Activated CD8-positive, alpha-beta memory T cell treated with anti-CD3 and anti-CD28 coated beads for 48 hours (primary cell): ENCODE results near the gene OTUD3.
"Not testable (repeated sequence)": the region's sequence is repeated elsewhere in the genome, so short reads cannot be mapped to it uniquely, and the experiment has no call there.

Experiments used
- DNase-seq, 3 experiments: peaks; one replicate each; pipeline ENCODE4 v3.0.0-alpha.2; 2020; ENCODE audit warnings: low read depth in 2 of 3, low spot score in 2 of 3

OTUD3 gene

DNA sequence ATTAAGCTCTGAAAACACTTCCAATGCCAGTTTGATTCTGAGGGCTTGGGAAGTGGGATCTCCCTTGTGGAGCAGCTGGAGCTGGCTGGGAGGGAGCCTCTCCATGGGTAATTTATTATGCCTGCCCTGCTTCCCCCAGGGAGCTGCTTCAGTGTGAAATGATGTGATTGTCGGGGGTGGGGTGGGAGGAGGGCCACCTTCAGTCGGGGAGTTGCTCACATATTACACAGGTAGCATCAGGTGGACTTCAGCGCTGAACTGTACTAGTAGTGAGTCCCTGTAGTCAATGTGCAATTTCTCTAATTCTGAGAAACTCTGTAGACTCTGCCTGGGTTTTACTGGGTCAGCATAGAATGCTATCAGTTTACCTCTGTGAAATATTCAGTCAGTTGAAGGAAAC is 28.5 kb downstream of the OTUD3 start:
- DNase-seq, result no peak

DNA sequence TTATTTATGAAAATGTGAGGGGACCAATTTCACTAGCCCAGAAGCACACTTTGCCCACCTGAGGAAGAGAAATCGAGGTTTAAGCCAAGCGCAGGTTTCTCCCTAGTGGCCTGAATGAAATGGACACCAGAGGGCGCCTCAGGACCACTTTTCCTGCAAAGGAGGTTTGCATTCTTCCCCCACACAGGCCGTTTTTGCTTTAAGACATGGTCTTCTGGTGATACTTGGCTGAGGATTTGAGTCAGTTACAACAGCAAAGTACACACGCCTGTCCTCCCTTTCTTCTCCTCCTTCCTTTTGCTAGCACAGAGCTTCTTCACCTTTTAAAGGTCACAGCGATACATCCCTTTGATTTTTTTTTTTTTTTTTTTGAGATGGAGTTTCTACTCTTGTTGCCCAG is 35.9 kb downstream of the OTUD3 start:
- peak; percentile 20 to 79 (median 69) for DNase-seq

DNA sequence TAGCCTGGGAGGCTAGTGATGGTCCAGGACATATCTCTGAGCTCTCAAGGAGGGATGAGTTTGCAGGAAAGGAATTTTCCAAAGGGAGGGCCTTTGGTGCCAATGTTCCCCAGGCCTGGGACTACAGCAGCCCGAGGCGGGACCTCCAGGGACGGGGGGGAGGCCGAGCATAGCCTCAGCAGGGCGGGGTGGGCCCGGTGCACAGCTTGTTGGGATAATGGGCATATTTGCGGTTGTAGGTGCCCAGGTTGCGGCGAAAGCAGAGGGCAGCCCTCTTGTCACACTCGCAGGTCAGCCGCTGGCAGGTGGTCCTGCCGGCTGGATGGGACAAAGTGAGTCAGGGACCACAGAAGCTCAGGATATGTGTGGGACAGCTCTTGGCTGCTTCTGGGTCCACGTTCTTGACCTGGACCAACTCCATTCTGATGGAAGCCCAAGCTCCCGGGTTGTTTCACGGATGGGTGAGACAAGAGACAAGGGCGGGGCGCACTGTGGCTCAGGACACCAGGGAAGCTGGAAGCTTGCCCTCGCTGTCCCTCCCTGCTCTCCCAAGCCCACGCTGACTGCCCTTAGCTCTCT is 38.0 kb downstream of the OTUD3 start:
- no peak for DNase-seq

DNA sequence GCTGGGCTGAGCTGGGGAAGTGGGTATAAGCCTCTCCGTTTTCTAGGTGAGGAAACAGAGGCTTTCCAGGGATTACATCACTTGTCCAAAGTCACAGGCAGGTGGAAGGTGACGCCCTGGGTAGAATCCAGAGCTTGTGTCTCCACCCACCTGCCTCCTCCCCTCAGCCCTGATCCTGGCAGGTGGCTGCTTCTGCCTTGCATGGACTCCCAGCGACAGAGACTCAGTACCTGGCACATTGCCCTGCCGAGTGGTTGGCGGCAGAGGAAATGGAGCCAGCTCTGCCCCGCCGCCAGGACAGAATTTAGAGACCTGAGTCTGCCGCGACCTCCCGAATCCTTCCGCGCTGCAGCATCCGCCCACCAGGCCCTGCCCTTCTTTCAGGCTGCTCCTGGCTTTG is 39.1 kb downstream of the OTUD3 start:
- DNase-seq, result no peak

DNA sequence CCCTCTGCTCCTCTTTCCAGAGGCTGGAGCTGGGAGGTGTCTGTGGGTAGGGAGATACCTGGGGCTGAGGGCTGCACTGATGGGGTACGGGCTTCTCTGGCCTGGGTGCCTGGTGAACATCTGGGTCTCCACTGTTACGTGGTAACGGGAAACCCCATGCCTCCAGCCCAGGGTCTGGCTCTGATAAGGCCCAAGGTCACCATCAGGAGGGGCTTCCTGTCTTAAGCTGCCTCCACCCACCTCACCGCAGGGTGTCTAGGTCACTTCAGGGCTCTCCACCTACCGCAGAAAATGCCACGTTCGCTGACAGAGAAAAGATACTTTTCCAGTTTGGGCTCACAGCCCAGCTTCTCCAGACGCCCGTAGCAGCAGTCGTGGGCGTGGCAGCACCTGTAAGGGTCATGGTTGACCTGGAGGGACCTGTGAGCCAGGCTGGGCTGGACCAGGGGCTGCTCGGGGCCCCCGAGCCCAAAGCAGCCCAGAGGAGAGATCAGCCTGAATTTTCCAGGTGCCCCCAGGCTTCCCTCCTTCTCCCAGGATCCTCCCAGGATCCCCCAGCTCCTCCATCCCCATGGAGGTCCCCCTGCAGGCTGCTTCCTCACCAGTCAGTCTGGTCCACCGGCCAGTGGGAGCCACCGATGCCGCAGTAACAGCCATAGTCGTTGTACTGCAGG is 40.0 kb downstream of the OTUD3 start:
- no peak for DNase-seq

DNA sequence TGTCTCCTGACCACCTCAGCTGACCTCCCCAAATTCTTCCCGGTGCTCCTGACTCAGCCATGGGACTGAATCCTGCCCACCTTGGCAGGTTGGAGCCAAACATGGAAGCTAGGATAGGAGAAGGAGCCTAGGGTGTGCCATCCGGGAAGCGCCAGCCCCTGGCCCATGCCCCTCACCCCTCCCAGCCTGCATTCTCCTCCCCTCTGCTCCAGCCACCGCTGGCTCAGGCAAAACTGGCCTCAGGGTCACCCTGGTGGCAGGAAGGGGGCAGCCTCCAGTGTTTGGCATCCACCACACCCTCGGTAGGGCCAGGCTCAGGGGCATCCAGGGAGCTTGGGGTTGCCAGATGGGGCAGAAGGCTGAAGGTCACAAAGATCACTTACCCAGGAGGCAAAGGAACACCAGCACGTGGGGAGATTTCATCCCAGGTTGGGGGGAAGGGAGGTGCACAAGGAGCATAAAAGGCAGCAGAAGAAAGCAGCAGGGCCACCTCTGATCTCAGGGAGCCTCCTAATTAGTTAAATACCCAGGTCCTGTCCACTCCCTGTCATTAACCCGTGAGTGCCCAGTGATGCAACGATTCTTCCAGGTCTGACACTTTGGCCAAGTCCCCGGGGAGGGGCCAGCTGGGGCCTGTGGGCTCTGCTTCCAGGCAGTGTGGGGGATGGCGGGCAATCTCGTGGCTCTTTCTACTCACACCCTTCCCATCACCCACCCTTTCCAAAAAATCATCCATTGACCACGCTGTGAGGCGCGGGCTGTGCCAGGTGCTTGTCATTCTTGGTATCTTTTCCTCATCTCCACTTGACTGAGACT is 41.1 kb downstream of the OTUD3 start, which contains the start of gene PLA2G2E:
TSS of gene PLA2G2E (minus strand) at position 481 of the 816 bp plus-strand sequence. CDS start at position 423, 58 bp downstream.
- no peak for DNase-seq

DNA sequence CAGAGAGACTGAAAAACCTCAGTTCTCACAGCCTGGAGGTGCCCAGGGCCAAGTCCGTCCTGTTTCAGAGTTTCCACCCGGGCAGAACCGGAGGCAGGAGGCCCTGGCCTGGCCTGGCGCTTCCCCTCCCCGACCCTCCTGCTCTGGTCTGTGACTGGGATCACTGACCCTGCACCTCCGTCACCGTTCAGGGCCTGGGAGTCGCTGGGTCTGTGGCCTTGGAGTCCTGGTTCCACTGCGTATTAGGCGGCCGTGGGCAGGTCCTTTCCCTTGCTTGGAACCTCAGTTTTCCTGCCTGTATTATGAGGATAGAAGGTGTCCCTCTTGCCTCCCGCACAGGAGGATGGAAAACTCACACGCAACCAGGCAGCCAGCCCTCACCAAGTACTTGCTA is 41.8 kb downstream of the OTUD3 start:
- no peak for DNase-seq

DNA sequence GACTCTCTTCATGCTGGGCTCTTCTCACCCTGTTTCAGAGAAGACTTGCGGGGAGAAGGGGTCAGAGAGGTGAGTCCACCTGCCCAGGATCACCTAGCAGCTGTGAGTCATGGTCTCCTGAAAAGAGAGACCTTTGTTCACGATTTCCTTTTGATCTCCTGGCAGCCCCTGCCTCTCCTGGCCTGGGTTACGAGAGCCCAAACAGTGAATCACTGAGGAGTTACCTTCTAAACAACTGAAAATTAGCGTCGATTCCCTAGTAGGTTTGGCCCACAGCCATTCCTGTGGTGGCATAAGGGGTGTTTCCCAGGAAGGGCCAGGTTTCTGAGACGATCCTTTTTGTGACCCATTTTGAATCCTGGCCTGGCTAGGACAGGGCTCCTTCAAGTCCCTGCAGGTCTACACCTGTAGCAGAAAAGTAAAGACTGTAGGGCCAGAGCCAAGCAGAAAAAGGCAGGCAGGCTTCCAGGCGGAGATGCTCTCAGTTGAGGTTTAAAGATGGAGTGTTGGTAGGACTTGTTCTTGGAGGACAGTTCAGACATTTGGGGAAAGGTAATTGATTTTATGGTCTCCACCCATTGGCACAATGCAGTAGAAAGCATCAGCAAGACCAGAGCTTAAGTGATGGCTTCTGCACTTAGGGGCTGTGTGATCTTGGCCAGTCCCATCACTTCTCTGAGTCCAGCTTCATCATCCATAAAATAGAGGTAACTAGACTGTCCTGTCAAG is 43.3 kb downstream of the OTUD3 start:
- DNase-seq, result no peak

DNA sequence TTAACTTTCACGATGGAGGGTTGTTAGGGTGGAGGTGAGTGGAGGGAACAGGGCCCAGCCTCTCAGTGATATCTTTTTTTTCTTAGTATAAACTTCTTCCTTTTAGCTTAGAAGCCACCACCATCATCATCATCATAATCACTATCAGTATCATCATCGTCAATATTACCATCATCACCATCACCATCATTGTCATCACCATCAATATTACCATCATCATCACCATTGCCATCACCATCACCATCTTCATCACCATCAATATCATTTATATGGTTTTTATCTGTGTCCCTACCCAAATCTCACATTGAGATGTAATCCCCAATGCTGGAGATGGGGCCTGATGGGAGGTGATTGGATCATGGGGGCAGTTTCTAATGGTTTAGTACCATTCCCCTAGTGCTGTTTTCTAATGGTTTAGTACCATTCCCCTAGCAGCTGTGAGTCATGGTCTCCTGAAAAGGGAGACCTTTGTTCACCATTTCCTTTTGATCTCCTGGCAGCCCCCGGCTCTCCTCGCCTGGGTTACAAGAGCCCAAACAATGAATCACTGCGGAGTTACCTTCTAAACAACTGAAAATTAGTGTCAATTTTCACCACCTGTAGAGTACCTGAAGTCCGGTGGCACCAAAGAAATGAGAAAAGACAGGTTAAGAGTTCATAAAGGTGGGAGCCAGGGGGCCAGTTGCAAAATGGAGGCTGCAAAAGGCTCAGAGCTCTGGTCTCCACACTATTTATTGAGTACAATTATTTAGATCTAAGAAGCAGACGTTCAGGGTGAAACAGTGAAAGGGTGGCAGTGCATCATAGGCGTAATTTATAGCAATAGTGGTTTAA is 44.3 kb downstream of the OTUD3 start:
- DNase-seq, result no peak

DNA sequence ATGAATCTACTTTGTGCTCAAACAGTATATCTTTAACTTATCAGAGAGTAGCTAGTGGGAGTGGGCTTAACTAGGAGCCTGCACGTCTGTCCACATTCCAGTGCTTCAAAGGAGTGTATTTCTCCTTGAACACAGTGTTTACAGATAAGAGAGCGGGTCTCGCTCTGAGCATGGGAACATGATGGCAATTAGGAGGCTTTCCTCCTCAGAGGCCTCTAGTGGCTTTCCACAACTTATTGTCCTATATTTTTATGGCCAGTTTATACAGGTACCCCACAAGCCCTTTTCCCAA is 44.9 kb downstream of the OTUD3 start:
- DNase-seq, result not testable (repeated sequence)

DNA sequence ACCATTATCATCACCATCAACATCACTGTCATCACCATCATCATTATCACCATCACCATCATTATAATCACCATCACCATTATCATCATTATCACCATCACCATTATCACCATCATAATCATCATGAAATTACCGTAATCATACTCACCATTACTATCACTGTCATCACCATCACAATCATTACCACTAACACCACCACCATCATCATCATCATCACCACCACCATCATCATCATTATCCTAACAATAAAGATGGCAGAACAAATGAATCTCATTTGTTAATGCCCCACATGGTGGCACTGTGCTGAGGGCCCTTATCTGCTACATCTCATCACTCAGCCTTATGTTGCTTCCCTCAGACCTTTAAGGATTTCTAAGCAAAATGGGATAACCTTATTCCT is 50.7 kb downstream of the OTUD3 start:
- no peak for DNase-seq

DNA sequence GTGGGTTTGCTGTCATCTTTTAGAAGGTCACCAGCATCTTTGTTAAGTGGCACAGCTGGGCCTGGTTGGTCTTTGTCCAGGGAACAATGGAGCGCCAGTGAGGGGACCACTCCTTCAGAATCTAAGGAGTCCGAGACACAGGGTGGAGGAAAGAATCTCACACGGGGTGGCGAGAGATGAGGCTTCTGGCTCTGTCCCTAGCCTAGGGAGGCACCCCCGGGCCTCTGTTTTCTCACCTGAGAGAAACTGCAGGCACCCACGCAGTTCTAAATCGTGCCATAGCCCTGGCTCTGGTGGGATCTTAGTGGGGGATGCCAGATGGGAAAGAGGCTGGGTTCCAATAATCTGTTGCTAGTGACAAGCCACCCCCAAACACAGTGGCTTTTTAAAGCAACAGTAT is 52.1 kb downstream of the OTUD3 start:
- no peak for DNase-seq

DNA sequence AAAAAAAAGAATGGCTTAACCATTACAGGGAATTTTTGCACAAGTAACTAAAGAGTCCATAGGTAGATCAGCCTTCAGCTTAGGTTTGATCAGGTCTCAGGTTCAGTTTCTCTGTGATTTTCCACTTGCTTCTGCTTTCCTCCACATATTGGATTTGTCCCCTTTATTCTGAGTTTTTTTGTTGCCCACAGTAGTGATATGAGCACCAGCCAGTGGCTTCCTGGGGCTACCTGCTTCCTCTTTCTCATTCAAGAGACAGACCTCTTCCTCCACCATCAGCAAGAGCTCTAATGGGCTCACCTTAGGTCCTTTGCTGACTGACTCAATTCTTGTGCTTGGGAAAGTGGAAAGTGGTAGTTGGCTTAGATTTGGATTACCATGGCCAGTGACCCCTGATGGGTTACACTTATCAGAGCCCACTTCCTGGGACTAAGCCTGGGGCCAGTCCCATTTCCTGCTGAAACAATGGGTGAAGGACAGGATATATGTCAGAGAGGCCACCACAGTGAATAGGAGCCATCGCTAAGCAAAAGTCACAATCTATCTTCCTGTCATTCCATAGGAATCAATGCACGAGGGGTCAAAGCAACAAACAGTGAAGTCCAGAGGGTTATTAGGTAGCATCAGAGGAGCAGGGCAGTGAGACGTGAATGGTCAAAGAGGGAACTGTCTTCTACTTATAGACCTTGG is 54.0 kb downstream of the OTUD3 start:
- no peak for DNase-seq

DNA sequence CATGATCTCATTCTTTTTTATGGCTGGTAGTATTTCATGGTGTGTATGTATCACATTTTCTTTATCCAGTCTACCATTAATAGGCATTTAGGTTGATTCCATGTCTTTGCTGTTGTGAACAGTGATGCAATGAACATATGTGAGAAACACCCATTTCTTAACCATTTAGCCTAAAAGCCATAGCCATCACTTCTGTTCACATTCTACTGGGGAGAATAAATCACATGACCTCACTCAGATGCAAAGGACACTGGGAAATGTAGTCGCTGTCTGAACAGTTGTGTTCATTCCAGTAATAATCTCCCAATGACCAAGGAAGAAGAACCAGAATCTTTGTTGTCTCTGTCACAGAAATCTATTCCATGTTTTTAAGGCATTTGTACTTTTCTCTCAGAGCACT is 56.3 kb downstream of the OTUD3 start:
- no peak for DNase-seq

DNA sequence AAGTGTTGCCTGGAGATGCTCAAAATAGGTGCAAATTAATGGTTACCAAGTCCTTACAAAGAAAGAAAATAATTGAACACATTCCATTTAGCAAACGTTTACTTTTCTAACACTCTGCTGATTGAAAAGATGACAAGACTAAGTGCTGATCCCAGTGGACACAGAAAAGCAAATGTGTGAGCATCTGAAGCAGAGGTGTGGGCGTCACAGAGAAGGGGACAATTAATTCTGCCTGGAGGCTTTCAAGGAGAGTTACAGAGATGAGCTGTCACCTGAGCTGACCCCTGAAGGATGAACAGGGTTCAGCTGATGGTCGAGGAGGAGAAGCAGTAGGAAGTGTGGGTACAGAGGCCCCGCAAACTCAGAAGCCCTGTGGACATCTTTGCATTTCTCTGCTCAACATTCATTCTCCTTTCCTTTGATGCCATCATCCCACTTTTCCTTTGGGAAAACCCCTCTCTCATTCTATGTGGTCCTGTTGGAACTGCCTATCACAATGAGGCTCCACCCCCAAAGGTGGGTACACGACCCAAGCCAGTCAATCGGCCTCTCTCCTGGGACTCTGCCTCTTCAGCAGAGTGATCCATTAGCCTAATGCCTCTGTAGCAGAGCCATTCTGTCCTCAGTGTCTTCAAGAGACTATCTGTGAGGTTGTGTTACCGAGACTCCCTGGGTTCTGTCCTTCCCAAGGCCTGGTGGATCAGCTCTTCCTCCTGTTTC is 58.5 kb downstream of the OTUD3 start:
- no peak for DNase-seq

DNA sequence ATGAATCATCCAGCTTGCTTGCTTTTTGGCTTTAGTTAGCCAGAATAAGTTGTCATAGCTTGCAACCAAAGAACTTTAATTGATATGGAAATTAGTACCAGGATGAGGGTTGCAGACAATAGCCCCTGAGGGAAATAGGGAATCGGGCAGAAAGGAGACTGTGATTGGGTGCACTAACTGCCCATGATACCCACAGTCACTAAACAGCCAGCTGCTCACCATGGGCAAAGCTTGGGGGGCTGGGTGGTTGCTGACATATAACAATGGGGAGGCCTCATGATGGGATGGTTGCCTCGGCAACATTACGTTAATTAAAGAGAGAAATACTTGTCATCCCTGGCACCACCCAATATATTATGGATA is 59.0 kb downstream of the OTUD3 start:
- no peak for DNase-seq

DNA sequence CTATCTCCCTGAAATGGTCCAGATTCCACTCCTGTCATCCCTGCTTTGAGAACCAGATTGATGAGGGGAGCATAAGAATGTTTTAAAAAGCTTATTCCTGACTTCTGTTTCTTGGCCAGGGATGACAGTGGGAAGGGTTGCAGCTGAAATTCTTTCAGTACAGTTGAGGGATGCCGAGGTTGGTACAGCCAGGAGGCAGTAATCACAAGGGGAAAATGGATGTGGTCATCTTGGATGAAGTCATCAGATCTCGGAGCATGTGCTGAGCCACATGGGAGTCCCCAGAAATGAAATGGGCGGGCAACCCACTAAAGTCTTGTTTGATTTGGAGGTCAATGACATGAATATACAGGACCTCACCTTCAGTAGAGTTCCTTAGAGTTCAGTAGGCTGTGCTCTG is 59.9 kb downstream of the OTUD3 start:
- no peak for DNase-seq

DNA sequence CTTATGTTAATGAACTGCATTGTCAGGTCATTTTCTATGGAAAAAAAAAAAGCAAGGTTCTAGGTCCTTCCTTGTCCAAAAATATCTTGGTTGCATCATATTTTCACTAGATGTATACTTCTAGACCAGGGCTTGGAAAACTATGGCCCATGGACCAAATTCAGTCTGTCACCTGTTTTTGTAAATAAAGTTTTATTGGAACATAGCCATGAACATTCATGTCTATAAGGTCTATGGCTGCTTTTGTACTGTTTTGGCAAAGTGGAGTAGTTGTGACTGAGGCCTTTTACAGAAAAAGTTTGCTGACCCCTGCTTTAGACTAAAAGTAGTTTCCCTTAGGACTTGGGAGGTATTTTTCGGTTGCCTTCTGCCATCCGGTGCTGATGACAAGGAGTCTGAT is 60.5 kb downstream of the OTUD3 start:
- no peak for DNase-seq

DNA sequence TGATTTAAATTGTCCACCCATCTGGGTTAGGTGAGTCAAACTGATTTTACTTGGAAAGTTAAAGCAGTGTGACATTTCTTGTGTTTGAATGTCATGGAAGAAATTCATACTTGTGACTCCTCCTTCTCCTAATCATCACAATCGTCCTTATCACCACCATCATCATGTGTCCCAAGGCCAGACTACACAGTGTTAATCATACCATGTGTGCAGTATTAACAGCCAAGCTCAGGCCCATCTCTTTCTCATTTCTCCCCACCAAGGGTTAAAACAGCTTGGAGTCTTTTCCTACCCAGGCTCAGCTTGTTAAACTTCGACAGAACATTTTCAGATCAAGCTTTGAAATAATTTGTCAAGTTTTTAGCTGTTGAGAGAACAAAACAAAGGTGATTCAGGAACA is 63.7 kb downstream of the OTUD3 start:
- DNase-seq, result no peak

DNA sequence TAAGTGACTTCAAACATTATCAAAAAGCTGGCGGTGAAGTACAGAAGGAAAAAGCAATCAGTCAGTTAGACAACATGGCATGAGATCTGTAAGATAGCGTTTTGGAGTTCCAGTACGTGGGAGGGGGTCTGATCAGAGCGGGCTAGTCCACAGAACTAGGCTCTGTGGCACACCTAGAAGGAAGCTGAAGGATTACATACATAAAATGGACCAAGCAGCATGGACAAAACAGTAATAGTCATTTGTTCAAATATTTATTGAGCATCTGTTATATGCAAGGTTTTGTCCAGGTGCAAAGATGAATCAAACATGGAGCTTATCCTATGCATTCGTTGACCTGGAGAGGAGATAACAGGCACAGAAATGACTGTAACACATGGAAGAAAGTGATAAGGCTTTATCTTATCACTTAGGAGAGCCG is 64.1 kb downstream of the OTUD3 start:
- no peak for DNase-seq
